H1 (cell line): ENCODE data around the gene MLEC. TPM values are rescaled to one million over a fixed set of nuclear protein-coding genes. Genes with fewer than 3 reads are reported as not detected.

ENCODE experiments used
- CTCF ChIA-PET: fragments of 300-600 bp; sonication (Branson Sonifier 250); formaldehyde crosslinking; loops from one replicate; lab custom pipeline; 2021; ENCODE audit not compliant: partially characterized antibody; lab: Charles Lee
- POLR2A ChIA-PET: fragments of 300-600 bp; sonication (Branson Sonifier 250); formaldehyde crosslinking; loops from one replicate; lab custom pipeline; 2021; ENCODE audit warnings: inconsistent platforms; ENCODE audit not compliant: partially characterized antibody; lab: Charles Lee
- DNase-seq, 2 experiments: peaks; one replicate each; pipeline versions ENCODE4 v3.0.0 to v3.0.0-alpha.2; 2010 to 2022; ENCODE audit warnings: low spot score in 2 of 2, low read depth in 1 of 2, mixed read lengths in 1 of 2
- FAIRE-seq: peaks from 2 replicates; lab custom pipeline; 2011; peaks lifted over from hg19 to GRCh38; lab: Jason Lieb, UNC
- H2AFZ ChIP-seq: 2 replicates; pipeline ENCODE4 v1.8.1; 2012; ENCODE audit warnings: low read length, inconsistent platforms
- H2AK5ac ChIP-seq: 2 replicates; pipeline ENCODE4 v1.6.1; 2013; ENCODE audit warnings: low read depth, low read length
- H2BK120ac ChIP-seq: replicated peaks from 2 replicates; pipeline ENCODE3; 2013; ENCODE audit warnings: low read depth, low read length, inconsistent platforms
- H2BK12ac ChIP-seq: 2 replicates; pipeline ENCODE4 v1.6.1; 2013; ENCODE audit warnings: low read depth, low read length
- H2BK15ac ChIP-seq: 2 replicates; pipeline ENCODE4 v1.6.1; 2013; ENCODE audit warnings: low read length
- H2BK20ac ChIP-seq: 2 replicates; pipeline ENCODE4 v1.6.1; 2013; ENCODE audit warnings: low read length
- H2BK5ac ChIP-seq: 2 replicates; pipeline ENCODE4 v1.6.1; 2013; ENCODE audit warnings: low read depth, low read length
- H3K14ac ChIP-seq: 2 replicates; pipeline ENCODE4 v1.6.1; 2013; ENCODE audit warnings: inconsistent platforms; ENCODE audit not compliant: insufficient read length
- H3K18ac ChIP-seq: 2 replicates; pipeline ENCODE4 v1.6.1; 2013; ENCODE audit warnings: low read length; ENCODE audit errors: extremely low read depth
- H3K23ac ChIP-seq: 2 replicates; pipeline ENCODE4 v1.6.1; 2013; ENCODE audit warnings: inconsistent platforms; ENCODE audit not compliant: insufficient read length
- H3K23me2 ChIP-seq: 2 replicates; pipeline ENCODE4 v1.6.1; 2013; ENCODE audit warnings: low read depth, low read length
- H3K27ac ChIP-seq: 2 replicates; pipeline ENCODE4 v1.6.1; 2011; ENCODE audit warnings: low read depth, low read length, inconsistent platforms
- H3K27me3 ChIP-seq, 4 experiments: replicated peaks in 1 of 4; 1 replicate in 1 of 4; 2 replicates in 3 of 4; pipeline versions ENCODE4 v1.6.1 to v1.8.1; 2011 to 2013; ENCODE audit warnings: low read length in 3 of 4, mild to moderate bottlenecking in 3 of 4, inconsistent platforms in 2 of 4, mixed read lengths in 2 of 4, moderate library complexity in 1 of 4; ENCODE audit not compliant: control insufficient read depth in 3 of 4, insufficient read depth in 3 of 4; ENCODE audit errors: extremely low read depth in 1 of 4
- H3K36me3 ChIP-seq, 4 experiments: 2 replicates each; pipeline versions ENCODE4 v1.6.1 to v1.8.1; 2011 to 2013; ENCODE audit warnings: mild to moderate bottlenecking in 4 of 4, low read length in 3 of 4, moderate library complexity in 2 of 4, control low read depth in 1 of 4, inconsistent platforms in 1 of 4; ENCODE audit not compliant: insufficient read depth in 4 of 4, control insufficient read depth in 2 of 4
- H3K4ac ChIP-seq: replicated peaks from 2 replicates; pipeline ENCODE3; 2013; ENCODE audit warnings: low read length, low read depth, mixed read lengths, inconsistent platforms; ENCODE audit not compliant: insufficient read length
- H3K4me1 ChIP-seq, 4 experiments: replicated peaks in 1 of 4; 1 replicate in 1 of 4; 2 replicates in 3 of 4; pipeline versions ENCODE4 v1.6.1 to v1.8.1; 2011 to 2013; ENCODE audit warnings: low read length in 3 of 4, inconsistent platforms in 2 of 4, mixed read lengths in 1 of 4; ENCODE audit not compliant: insufficient read depth in 4 of 4, control insufficient read depth in 3 of 4
- H3K4me2 ChIP-seq, 2 experiments: 2 replicates each; pipeline versions ENCODE4 v1.6.1 to v1.8.1; 2011 to 2013; ENCODE audit warnings: low read depth in 2 of 2, low read length in 2 of 2, control low read depth in 1 of 2, inconsistent platforms in 1 of 2, mild to moderate bottlenecking in 1 of 2; ENCODE audit not compliant: insufficient read depth in 1 of 2
- H3K4me3 ChIP-seq, 4 experiments: fragments of 200-600, 300-600 bp in 1 of 4; sonication (generic), shearing (Covaris generic), sonication (Bioruptor Twin) in 1 of 4; 2 replicates each; pipeline versions ENCODE4 v1.5.1 to v1.8.1; 2011 to 2016; ENCODE audit warnings: low read length in 4 of 4, low read depth in 3 of 4, control low read depth in 2 of 4, inconsistent platforms in 2 of 4, mild to moderate bottlenecking in 2 of 4, mixed read lengths in 1 of 4, moderate library complexity in 1 of 4; ENCODE audit not compliant: insufficient read depth in 2 of 4; ENCODE audit errors: extremely low read depth in 1 of 4
- H3K56ac ChIP-seq: replicated peaks from 2 replicates; pipeline ENCODE3; 2013; ENCODE audit warnings: low read depth, mild to moderate bottlenecking, mixed read lengths, low read length, inconsistent platforms; ENCODE audit not compliant: insufficient read length
- H3K79me1 ChIP-seq: 2 replicates; pipeline ENCODE4 v1.6.1; 2013; ENCODE audit warnings: low read depth, low read length, control low read depth
- H3K79me2 ChIP-seq, 2 experiments: 2 replicates each; pipeline versions ENCODE4 v1.6.1 to v1.8.1; 2012 to 2013; ENCODE audit warnings: low read length in 2 of 2, mild to moderate bottlenecking in 2 of 2, inconsistent platforms in 1 of 2; ENCODE audit not compliant: insufficient read depth in 2 of 2, control insufficient read depth in 1 of 2
- H3K9ac ChIP-seq, 4 experiments: replicated peaks in 1 of 4; 1 replicate in 1 of 4; 2 replicates in 3 of 4; pipeline versions ENCODE4 v1.6.1 to v1.8.1; 2011 to 2013; ENCODE audit warnings: low read depth in 3 of 4, low read length in 3 of 4, control low read depth in 2 of 4, mild to moderate bottlenecking in 2 of 4, moderate library complexity in 2 of 4, inconsistent platforms in 1 of 4; ENCODE audit errors: extremely low read depth in 1 of 4
- H3K9me3 ChIP-seq, 2 experiments: 2 replicates each; pipeline versions ENCODE4 v1.6.1 to v1.8.1; 2012 to 2013; ENCODE audit warnings: mild to moderate bottlenecking in 2 of 2, moderate library complexity in 2 of 2, control low read depth in 1 of 2, inconsistent platforms in 1 of 2, low read depth in 1 of 2, low read length in 1 of 2, mixed read lengths in 1 of 2; ENCODE audit not compliant: insufficient read depth in 2 of 2
- H4K20me1 ChIP-seq, 2 experiments: replicated peaks in 1 of 2; 2 replicates each; pipeline versions ENCODE3 to v1.8.1; 2011 to 2013; ENCODE audit warnings: inconsistent platforms in 2 of 2, low read length in 2 of 2, mild to moderate bottlenecking in 1 of 2; ENCODE audit not compliant: insufficient read depth in 2 of 2, control insufficient read depth in 1 of 2
- H4K5ac ChIP-seq: 2 replicates; pipeline ENCODE4 v1.6.1; 2013; ENCODE audit warnings: low read length, low read depth, mixed read lengths, inconsistent platforms; ENCODE audit not compliant: insufficient read length
- H4K8ac ChIP-seq: 2 replicates; pipeline ENCODE4 v1.8.0; 2013; ENCODE audit warnings: mild to moderate bottlenecking, moderate library complexity, low read length, inconsistent platforms; ENCODE audit not compliant: insufficient read depth; ENCODE audit errors: extremely low read depth
- H4K91ac ChIP-seq: replicated peaks from 2 replicates; pipeline ENCODE3; 2013; ENCODE audit warnings: low read length, mixed read lengths, inconsistent platforms; ENCODE audit not compliant: insufficient read length
- CBX5 ChIP-seq: fragments of 300-800, 300-1000 bp; sonication (generic); IDR thresholded peaks from 2 replicates; pipeline ENCODE4 v1.7.1; 2016; ENCODE audit warnings: antibody characterized with exemption, low read length, low read depth
- SIN3A ChIP-seq, 2 experiments: IDR thresholded peaks in 1 of 2; conservative IDR thresholded peaks in 1 of 2; 2 replicates each; pipeline ENCODE4 v1.6.1; 2011 to 2012; ENCODE audit warnings: low read length in 2 of 2, improper control_type of control experiment in 1 of 2, low read depth in 1 of 2, mild to moderate bottlenecking in 1 of 2
- WGBS, 2 experiments: shearing (Covaris generic) in 1 of 2; methylation state at CpG; one replicate each; pipeline versions ENCODE4 v1.1.6 to v1.1.7; 2013 to 2015; ENCODE audit warnings: low lambda C conversion rate in 2 of 2, mixed read lengths in 2 of 2, inconsistent platforms in 1 of 2, low coverage in 1 of 2, missing lambda C conversion rate in 1 of 2; ENCODE audit not compliant: insufficient replicate concordance in 2 of 2, insufficient coverage in 1 of 2, insufficient read length in 1 of 2; ENCODE audit errors: extremely low coverage in 1 of 2, missing lambda C conversion rate in 1 of 2; 5-methylcytosine and 5-hydroxymethylcytosine counted together
- polyA plus RNA-seq, 7 experiments: library from polyadenylated mRNA; depleted of rRNA in 3 of 7; stranded (reverse) in 5 of 7; unstranded in 2 of 7; fragments of >200 nt in 5 of 7; fragments of 200-250 nt in 2 of 7; gene quantifications; 1 replicate in 5 of 7; 2 replicates in 1 of 7; 4 replicates in 1 of 7; pipeline versions ENCODE4 v1.2.1 to v1.2.3, GENCODE V29; 2011 to 2013; ENCODE audit warnings: missing spikeins in 2 of 7, mixed read lengths in 2 of 7
- total RNA-seq: library from RNA; stranded (reverse); fragmentation: NEBNext Ultra II Directional; extraction: Animal tissue kit (Norgen Biotek cat#: 25700); gene quantifications from 2 replicates; pipeline ENCODE4 v1.2.1, GENCODE V29; 2021

MLEC gene
- total and polyA plus RNA-seq, 2 of the 8 experiments (the other 6 are each of a cell fraction or from before 2014, with no cell fraction given) = 37.1 to 260 TPM

DNA sequence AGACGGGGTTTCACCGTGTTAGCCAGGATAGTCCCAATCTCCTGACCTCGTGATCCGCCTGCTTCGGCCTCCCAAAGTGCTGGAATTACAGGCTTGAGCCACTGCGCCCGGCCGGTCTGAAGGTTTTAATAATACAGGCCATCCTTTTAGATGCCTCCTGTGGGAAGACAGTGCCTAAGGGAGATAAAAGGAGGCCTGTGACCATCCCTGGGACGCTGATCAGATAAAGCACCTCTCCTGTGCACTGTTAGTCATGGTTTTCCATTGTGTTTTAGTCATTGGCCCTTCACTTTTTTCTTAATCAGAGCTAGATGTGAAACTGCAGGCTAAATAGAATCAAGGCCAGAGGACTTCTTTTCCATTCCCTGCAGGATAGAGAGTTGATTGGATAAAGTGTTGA lies 31.1 kb downstream of the MLEC start:
- Histone ChIP-seq H3K9me3 (no peaks in the 10 kb centered on the region), H3K79me1 (0 out of 2 replicates have a peak, but pooled peaks cover 5% of the 10 kb centered on the region), H3K23ac (no peak overlapping the region), H2AK5ac (no peak overlapping the region), H4K91ac (no peak overlapping the region), H3K36me3 (peaks cover 45 to 86% (median 77%) of the 10 kb centered on the region in 4 experiments), H4K8ac (no peak overlapping the region), H3K4me2 (no peak overlapping the region), H3K4ac (no peak overlapping the region), H2BK20ac (no peak overlapping the region), H3K4me1 (no peaks in the 10 kb centered on the region), H2BK12ac (no peak overlapping the region), H3K79me2 (peaks cover 0 to 6% of the 10 kb centered on the region in 2 experiments; a peak in 1 of 4 replicates), H3K14ac (no peak overlapping the region), H3K18ac (no peak overlapping the region), H3K27me3 (no peaks in the 10 kb centered on the region), H2BK5ac (no peak overlapping the region), H3K56ac (no peak overlapping the region), H3K4me3 (no peak overlapping the region), H4K20me1 (peaks cover 2 to 9% of the 10 kb centered on the region in 2 experiments), H3K9ac (no peak overlapping the region), H2BK15ac (no peak overlapping the region), H3K27ac (no peak overlapping the region), H4K5ac (no peak overlapping the region), H3K23me2 (no peaks in the 10 kb centered on the region), H2BK120ac (no peak overlapping the region), H2AFZ (no peak overlapping the region)
- POLR2A ChIA-PET = interaction anchor here (1.0 kb wide), 1 partner anchor 9 kb away, joined by 3 read pairs; no protein-coding TSS in a partner anchor
- WGBS, 2 experiments = 92% methylated on average over 9 of the region's 9 CpGs; no CpG with 5 or more reads in 1 of the 2 experiments
- no peak for DNase-seq
- CTCF ChIA-PET = no interaction called here
- no peak for FAIRE-seq
- TF ChIP-seq SIN3A (conservative IDR thresholded peaks at IDR 0.05 in 1 of 2, IDR thresholded peaks at IDR 0.05 in 1 of 2; ENCODE audit: low read depth in 1 of 2, low read length in 2 of 2) = no peak
- TF ChIP-seq CBX5 = no peak
